ENCODE measurements around the gene PLCH1. TPM values are rescaled to one million over a fixed set of nuclear protein-coding genes. Genes with fewer than 3 reads are reported as not detected.

The PLCH1 gene
- total RNA-seq, 1 experiment from 2014 or later = 0.12 TPM

GRCh38 chr3:155587581-155587980 lies 157.3 kb downstream of the PLCH1 start:
- POLR2A ChIA-PET = no interaction called here

GRCh38 chr3:155585384-155585783 lies 159.5 kb downstream of the PLCH1 start:
- Mint-ChIP-seq H3K27me3 (ENCODE audit: insufficient read depth, unreplicated experiment) (no peaks in the 10 kb centered on the region), H3K27ac (ENCODE audit: low read depth, unreplicated experiment) (no peak overlapping the region), H3K4me3 (ENCODE audit: unreplicated experiment) (no peak overlapping the region), H3K36me3 (ENCODE audit: insufficient read depth, unreplicated experiment) (no peaks in the 10 kb centered on the region), H3K4me1 (ENCODE audit: insufficient read depth, unreplicated experiment) (no peaks in the 10 kb centered on the region), H3K9me3 (ENCODE audit: unreplicated experiment) (no peaks in the 10 kb centered on the region)
- DNase-seq (ENCODE audit: unreplicated experiment) = peak; percentile 17
- no peak for TF ChIP-seq CTCF (IDR thresholded peaks at IDR 0.05; ENCODE audit: unreplicated experiment)
- BruUV-seq (replicated peaks) = no TSS peak
- ChIA-PET CTCF (interaction anchor here (1.1 kb wide), 1 partner anchor 9 kb away, joined by 3 read pairs; no protein-coding TSS in a partner anchor), POLR2A (interaction anchor here (1.0 kb wide), 1 partner anchor 22 kb away, joined by 3 read pairs; no protein-coding TSS in a partner anchor)
- intact Hi-C loops (cut with micrococcal nuclease) = no loop called here

More at GRCh38 chr3:155587581-155587980, 157.3 kb downstream of the PLCH1 start:
- Mint-ChIP-seq H3K27me3 (ENCODE audit: insufficient read depth, unreplicated experiment) (no peaks in the 10 kb centered on the region), H3K4me3 (ENCODE audit: unreplicated experiment) (no peak overlapping the region), H3K27ac (ENCODE audit: low read depth, unreplicated experiment) (no peak overlapping the region), H3K4me1 (ENCODE audit: insufficient read depth, unreplicated experiment) (no peaks in the 10 kb centered on the region), H3K9me3 (ENCODE audit: unreplicated experiment) (no peaks in the 10 kb centered on the region), H3K36me3 (ENCODE audit: insufficient read depth, unreplicated experiment) (no peaks in the 10 kb centered on the region)
- DNase-seq (ENCODE audit: unreplicated experiment) = no peak
- TF ChIP-seq CTCF (IDR thresholded peaks at IDR 0.05; ENCODE audit: unreplicated experiment) = no peak
- no TSS peak for BruUV-seq (replicated peaks)
- CTCF ChIA-PET = no interaction called here
- intact Hi-C loops (cut with micrococcal nuclease) = no loop called here

GRCh38 chr3:155581579-155581978 lies 163.3 kb downstream of the PLCH1 start:
- Mint-ChIP-seq H3K27me3 (ENCODE audit: insufficient read depth, unreplicated experiment) (no peaks in the 10 kb centered on the region), H3K4me3 (ENCODE audit: unreplicated experiment) (no peak overlapping the region), H3K9me3 (ENCODE audit: unreplicated experiment) (no peaks in the 10 kb centered on the region), H3K4me1 (ENCODE audit: insufficient read depth, unreplicated experiment) (no peaks in the 10 kb centered on the region), H3K27ac (ENCODE audit: low read depth, unreplicated experiment) (no peak overlapping the region), H3K36me3 (ENCODE audit: insufficient read depth, unreplicated experiment) (no peaks in the 10 kb centered on the region)
- intact Hi-C loops (cut with micrococcal nuclease) = no loop called here
- DNase-seq (ENCODE audit: unreplicated experiment) = no peak
- TF ChIP-seq CTCF (IDR thresholded peaks at IDR 0.05; ENCODE audit: unreplicated experiment) = no peak
- ChIA-PET POLR2A (interaction anchor here (0.6 kb wide), 1 partner anchor 184 kb away, joined by 3 read pairs; no protein-coding TSS in a partner anchor), CTCF (no interaction called here)
- BruUV-seq (replicated peaks) = no TSS peak

GRCh38 chr3:155572085-155572484 lies 172.8 kb downstream of the PLCH1 start:
- H3K27ac Mint-ChIP-seq (ENCODE audit: low read depth, unreplicated experiment) = peak overlapping the region; percentile 57
- peaks cover 7% of the 10 kb centered on the region for H3K4me1 Mint-ChIP-seq (ENCODE audit: insufficient read depth, unreplicated experiment)
- H3K4me3 Mint-ChIP-seq (ENCODE audit: unreplicated experiment) = no peak overlapping the region
- BruUV-seq (replicated peaks) = no TSS peak
- ChIA-PET CTCF (no interaction called here), POLR2A (no interaction called here)
- no peaks in the 10 kb centered on the region for H3K27me3 Mint-ChIP-seq (ENCODE audit: insufficient read depth, unreplicated experiment)
- DNase-seq (ENCODE audit: unreplicated experiment) = peak; percentile 64
- intact Hi-C loops (cut with micrococcal nuclease) = no loop called here
- H3K36me3 Mint-ChIP-seq (ENCODE audit: insufficient read depth, unreplicated experiment) = no peaks in the 10 kb centered on the region
- H3K9me3 Mint-ChIP-seq (ENCODE audit: unreplicated experiment) = no peaks in the 10 kb centered on the region
- TF ChIP-seq CTCF (IDR thresholded peaks at IDR 0.05; ENCODE audit: unreplicated experiment) = no peak
